HG02642 (cell line): ENCODE results near the gene CHRNA3.
"Not testable (repeated sequence)": the region's sequence is repeated elsewhere in the genome, so short reads cannot be mapped to it uniquely, and the experiment has no call there.

Source experiments
- ATAC-seq: cut with Tn5 transposase; IDR thresholded peaks from one replicate; pipeline ENCODE4 v1.9.1; 2021; ENCODE audit warnings: mild to moderate bottlenecking; ENCODE audit not compliant: unreplicated experiment, poor library complexity

CHRNA3 gene

DNA sequence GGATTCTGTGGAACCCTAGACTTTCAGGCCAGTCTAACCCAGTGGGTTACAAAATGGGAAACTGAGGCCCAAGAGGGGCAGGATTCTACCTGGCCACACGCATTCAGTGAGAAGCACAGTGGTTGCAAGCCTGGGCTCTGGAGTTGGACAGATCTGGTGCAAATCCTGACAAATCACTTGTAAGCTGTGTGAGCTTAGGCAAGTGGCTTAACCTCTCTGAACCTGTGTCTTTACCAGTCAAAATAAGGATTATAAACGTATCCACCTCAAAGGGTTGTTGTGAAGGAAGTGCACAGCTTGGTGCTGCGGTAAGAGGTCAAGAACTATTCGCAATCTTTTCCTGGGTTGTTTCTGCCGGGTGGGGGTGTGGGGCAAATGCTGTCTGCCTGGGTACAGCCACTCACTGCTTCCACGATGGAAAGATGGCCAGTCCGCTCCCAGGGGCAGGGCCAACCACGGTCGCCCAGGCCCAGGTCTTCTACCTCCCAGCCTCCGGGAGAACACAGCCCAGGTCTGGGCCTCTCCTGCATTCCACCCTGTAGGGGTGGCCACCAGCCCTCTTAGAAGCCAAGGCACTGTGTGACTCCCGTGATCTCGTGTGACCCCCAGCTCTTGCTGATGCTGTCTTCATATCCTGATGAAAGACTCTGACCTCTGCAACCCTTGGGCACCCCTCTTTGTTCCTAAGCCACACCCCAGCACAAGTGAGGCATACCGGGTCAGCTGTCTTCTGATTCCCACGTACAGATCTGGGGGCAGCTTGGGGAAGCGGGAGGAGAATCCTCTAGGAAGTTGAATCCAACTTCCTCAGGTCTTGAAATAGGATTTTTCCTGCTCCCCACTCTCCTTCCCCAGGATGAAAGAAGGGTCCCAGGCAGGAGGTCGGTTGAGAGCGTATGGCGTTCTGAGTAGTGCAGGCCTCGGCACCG, 1.5 kb downstream of the CHRNA3 start:
- ATAC-seq = no peak

GRCh38 chr15:78618490-78618934, 2.3 kb downstream of the CHRNA3 start:
- no peak for ATAC-seq

DNA sequence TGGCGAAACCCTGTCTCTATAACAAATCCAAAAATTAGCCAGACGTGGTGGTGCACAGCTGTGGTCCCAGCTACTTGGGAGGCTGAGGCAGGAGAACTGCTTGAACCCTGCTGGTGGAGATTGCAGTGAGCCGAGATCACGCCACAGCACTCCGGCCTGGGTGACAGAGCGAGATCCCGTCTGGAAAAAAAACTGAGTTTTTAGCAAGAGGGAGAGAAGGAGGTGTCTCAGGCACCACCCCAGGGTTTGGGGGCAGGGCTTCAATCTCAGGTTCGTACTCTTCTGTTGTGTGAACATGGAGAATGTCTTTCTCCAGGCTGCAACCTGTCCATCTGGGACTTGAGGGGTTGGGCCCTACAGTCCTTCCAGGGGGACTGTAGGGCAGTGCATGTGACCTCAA, 2.7 kb downstream of the CHRNA3 start:
- no peak for ATAC-seq

GRCh38 chr15:78617516-78617915, 3.3 kb downstream of the CHRNA3 start:
- ATAC-seq = no peak

DNA sequence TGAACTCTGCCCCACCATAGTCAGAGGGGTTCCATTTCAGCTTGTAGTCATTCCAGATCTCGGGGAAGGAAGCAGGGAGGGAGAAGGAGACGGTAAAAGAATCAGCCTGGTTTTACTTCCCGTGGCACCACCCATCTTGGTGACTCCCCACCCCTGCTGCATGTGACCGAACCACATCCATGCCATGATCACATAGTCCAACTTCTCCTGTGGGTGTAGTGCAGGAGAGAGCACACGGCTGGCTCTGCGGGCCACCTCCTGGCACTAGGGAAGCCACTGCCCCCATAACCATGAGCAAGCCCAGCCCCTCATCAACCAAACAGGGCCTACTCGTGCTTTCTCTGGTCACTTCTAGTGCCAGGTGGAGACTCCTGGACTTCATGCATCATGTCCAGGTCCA, 3.7 kb downstream of the CHRNA3 start:
- no peak for ATAC-seq

- ATAC-seq = no peak
Observed at GRCh38 chr15:78616506-78616905, 4.3 kb downstream of the CHRNA3 start.

- no peak for ATAC-seq
Observed at GRCh38 chr15:78615151-78615589, 5.6 kb downstream of the CHRNA3 start.

GRCh38 chr15:78614021-78614420, 6.8 kb downstream of the CHRNA3 start:
- ATAC-seq = no peak

GRCh38 chr15:78609551-78609950, 11.2 kb downstream of the CHRNA3 start:
- ATAC-seq = not testable (repeated sequence)

DNA sequence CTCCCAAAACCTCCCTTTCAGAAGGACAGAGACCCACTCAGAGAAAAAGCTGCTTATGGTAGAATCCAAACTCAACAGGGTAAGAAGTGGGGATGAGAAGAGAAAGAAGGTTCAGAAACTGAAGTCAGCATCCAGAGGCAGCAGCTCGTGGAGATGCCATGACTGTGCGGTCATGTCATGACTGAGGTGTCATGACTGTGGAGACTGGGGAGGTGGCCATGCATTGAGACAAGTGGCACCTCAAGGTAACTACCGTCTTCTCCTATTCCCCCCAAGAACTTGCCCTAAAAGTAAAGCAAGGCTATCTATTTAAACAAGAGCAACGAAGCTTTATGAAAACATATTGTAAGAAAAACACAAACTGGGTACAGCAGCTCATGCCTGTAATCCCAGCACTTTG, 15.1 kb downstream of the CHRNA3 start:
- no peak for ATAC-seq

- no peak for ATAC-seq
Observed at GRCh38 chr15:78605201-78605600, 15.6 kb downstream of the CHRNA3 start.

DNA sequence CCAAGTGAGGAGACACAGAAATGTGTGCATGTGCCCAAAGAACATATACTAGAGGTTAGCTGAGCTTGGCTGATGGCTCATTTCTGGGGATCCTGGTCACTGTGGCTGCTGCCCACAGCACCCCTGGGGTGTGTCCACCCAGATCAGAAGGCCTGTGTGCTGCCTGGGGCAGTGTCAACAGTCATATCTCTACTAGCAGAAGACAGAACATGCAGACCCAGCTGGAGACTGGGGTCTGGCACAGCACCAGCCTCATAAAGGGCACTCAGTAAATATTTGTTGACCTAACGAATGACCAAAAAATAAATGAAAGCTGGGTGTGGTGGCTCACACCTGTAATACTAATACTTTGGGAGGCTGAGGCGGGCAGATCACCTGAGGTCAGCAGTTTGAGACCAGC, 16.4 kb downstream of the CHRNA3 start:
- ATAC-seq = no peak

- ATAC-seq = no peak
Observed at GRCh38 chr15:78603467-78603866, 17.3 kb downstream of the CHRNA3 start.

DNA sequence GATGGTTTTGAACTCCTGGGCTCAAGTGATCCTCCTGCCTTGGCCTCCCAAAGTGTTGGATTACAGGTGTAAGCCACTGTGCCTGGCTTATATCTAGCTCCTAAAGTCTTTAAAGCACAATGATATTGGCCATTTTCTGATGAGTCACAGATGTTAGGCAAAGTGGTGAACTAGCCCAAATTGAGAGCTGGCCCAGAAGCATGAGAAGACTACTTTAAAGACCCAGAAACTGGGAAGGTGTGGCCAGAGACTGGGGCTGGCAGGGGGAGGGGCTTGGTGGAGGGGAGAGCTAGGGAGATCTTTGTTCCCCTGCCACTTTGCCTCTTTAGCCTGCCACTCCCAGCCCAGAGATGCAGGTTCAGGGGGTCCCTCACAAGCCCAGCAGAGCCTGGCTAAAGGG, 21.6 kb downstream of the CHRNA3 start:
- ATAC-seq = no peak

- no peak for ATAC-seq
Observed at GRCh38 chr15:78598348-78598747, 22.4 kb downstream of the CHRNA3 start.

- ATAC-seq = no peak
Observed at GRCh38 chr15:78597583-78597982, 23.2 kb downstream of the CHRNA3 start.

DNA sequence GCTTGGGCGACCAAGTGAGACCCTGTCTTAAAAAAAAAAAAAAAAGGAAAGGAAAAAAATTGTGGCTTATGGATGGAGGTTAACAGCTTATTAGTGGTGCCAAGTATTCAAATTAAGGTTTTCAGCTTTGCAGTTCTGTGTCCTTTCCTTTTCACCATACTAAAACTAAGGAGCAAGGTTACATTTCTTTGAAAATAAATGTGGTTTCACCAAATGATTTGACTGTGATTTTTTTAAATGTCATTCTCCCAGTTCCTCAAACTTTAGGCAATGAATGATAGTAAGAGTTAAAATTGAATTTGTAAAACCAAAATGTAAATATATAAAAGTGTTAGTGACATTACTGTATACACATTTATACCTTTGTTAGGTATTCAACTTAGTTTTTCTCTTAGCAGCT, 45.9 kb downstream of the CHRNA3 start:
- no peak for ATAC-seq

GRCh38 chr15:78573416-78573815, 47.4 kb downstream of the CHRNA3 start:
- no peak for ATAC-seq

DNA sequence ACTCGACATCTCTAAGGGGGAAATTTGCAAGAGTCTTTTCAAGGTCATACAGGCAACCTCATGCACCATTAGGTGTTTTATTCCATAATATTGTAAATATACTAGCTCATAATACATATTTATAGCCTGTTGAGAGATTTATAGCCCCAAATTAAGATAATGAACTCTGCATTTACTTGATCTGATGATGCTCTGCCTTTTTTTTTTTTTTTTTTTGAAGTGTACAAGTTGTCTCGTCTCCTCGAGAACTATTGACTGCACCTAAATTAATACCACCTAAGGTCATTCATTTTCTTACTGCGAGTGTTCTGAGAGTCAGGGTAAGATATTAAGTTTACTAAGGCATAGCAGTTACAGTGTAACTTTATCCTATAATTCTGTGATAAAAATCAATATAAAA, 49.4 kb downstream of the CHRNA3 start:
- ATAC-seq = no peak

- no peak for ATAC-seq
Observed at GRCh38 chr15:78570710-78571109, 50.1 kb downstream of the CHRNA3 start.

GRCh38 chr15:78567531-78567930, 53.3 kb downstream of the CHRNA3 start:
- no peak for ATAC-seq
